ENCODE data around the gene LRRC75B. TPM values are rescaled to one million over a fixed set of nuclear protein-coding genes. Genes with fewer than 3 reads are reported as not detected.

LRRC75B gene
- total and polyA plus RNA-seq, 9 of the 15 experiments (the other 6 are each of a cell fraction or from before 2014, with no cell fraction given), result 0.10 to 2.8 (median 1.0) TPM; not detected in 1

GRCh38 chr22:24555165-24556039 lies 37.5 kb downstream of the LRRC75B start, which contains the start of gene SNRPD3 (continued):
- TF ChIP-seq MAFG (tag; conservative IDR thresholded peaks at IDR 0.05) (no peak), CBFB (CRISPR knock-in tag; IDR thresholded peaks at IDR 0.05) (no peak), POLR2H (tag; IDR thresholded peaks at IDR 0.05; ENCODE audit: low read depth) (peak; percentile 76), PHF20 (IDR thresholded peaks at IDR 0.05; ENCODE audit: partially characterized antibody) (peak; percentile 91), SMAD3 (CRISPR knock-in tag; conservative IDR thresholded peaks at IDR 0.05) (no peak), PURB (CRISPR knock-in tag; IDR thresholded peaks at IDR 0.05; ENCODE audit: low read depth) (no peak), NCOR1 (IDR thresholded peaks at IDR 0.05) (peak; percentile 15; the same call in 1 of the 2 replicates), ZBTB9 (CRISPR knock-in tag; IDR thresholded peaks at IDR 0.05) (peak; percentile 80; the same call in 1 of the 2 replicates), NR2F6 (CRISPR knock-in tag; IDR thresholded peaks at IDR 0.05) (no peak), BRF1 (IDR thresholded peaks at IDR 0.05; ENCODE audit: borderline replicate concordance, extremely low read depth, insufficient read length) (no peak), ZNF699 (CRISPR knock-in tag; IDR thresholded peaks at IDR 0.05; ENCODE audit: insufficient replicate concordance) (no peak), RNF2 (IDR thresholded peaks at IDR 0.05) (no peak), KLF10 (CRISPR knock-in tag; IDR thresholded peaks at IDR 0.05) (no peak), THRAP3 (IDR thresholded peaks at IDR 0.05; ENCODE audit: borderline replicate concordance) (no peak), SMARCE1 (IDR thresholded peaks at IDR 0.05) (no peak), THAP7 (CRISPR knock-in tag; IDR thresholded peaks at IDR 0.05) (peak; percentile 90), RBM25 (IDR thresholded peaks at IDR 0.05; ENCODE audit: low read depth, low read length, severe bottlenecking) (no peak), ATF3 (IDR thresholded peaks at IDR 0.05) (0 out of 2 replicates have a peak, but pooled peaks have one; percentile 43), ATF3 (CRISPR knock-in tag; conservative IDR thresholded peaks at IDR 0.05) (no peak), ZNF431 (CRISPR knock-in tag; IDR thresholded peaks at IDR 0.05) (no peak), ETV6 (IDR thresholded peaks at IDR 0.05; ENCODE audit: borderline replicate concordance in 1 of 2, low read depth in 2 of 2, low read length in 1 of 2) (no peak), ETV6 (CRISPR knock-in tag; IDR thresholded peaks at IDR 0.05; ENCODE audit: borderline replicate concordance) (no peak), TEAD1 (CRISPR knock-in tag; IDR thresholded peaks at IDR 0.05) (0 out of 4 replicates have a peak, but pooled peaks of 1 of the 2 experiments have one; percentile 35), HDAC8 (tag; IDR thresholded peaks at IDR 0.05) (no peak), MBD2 (IDR thresholded peaks at IDR 0.05; ENCODE audit: borderline replicate concordance, low read depth) (peak; percentile 37)
